ENCODE measurements around the gene YDJC. TPM values are rescaled to one million over a fixed set of nuclear protein-coding genes. Genes with fewer than 3 reads are reported as not detected.

Gene YDJC
- total and polyA plus RNA-seq, 2 donors from 2014 or later: 24.7 to 28.2 TPM

DNA sequence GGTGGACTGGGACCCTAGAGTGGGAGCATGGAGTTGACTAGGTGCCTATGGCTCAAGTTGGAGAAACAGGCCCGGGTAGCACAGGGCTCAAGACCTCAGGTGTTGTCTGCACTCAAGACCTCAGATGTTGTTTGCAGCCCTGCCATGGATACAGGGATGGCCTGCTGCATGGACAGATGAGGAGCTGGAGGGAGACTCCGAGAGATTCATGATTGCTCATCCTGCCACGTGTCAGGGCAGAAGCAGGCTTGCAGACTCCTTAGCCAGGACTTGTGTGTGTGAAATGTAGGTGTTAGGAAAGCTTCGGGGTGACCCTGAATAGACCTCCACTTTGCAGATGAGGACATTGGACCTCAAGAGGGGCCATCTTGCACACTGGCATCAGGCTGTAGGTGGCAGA lies 3.7 kb upstream of the YDJC start:
- DNase-seq: no peak
- no peak for FAIRE-seq
- Histone ChIP-seq H3K9me3 (ENCODE audit: control insufficient read depth in 2 of 3, insufficient read depth in 1 of 3, low read length in 3 of 3) (no peaks in the 10 kb centered on the region), H3K4me3 (ENCODE audit: low read length in 3 of 3) (no peak overlapping the region), H3K9ac (ENCODE audit: low read length in 3 of 3) (no peak overlapping the region), H3K27ac (ENCODE audit: low read depth in 2 of 2, low read length in 2 of 2) (no peak overlapping the region), H3K27me3 (ENCODE audit: control insufficient read depth, insufficient read depth, low read length) (no peaks in the 10 kb centered on the region), H3K4me1 (ENCODE audit: control insufficient read depth in 2 of 3, insufficient read depth in 2 of 3, low read depth in 1 of 3, low read length in 3 of 3) (peaks cover 0 to 5% (median 0%) of the 10 kb centered on the region in 3 donors), H3K36me3 (ENCODE audit: control insufficient read depth in 2 of 3, insufficient read depth in 3 of 3, low read length in 3 of 3) (no peaks in the 10 kb centered on the region)
- TF ChIP-seq CTCF (IDR thresholded peaks at IDR 0.05; ENCODE audit: borderline replicate concordance, extremely low read depth, insufficient read depth): no peak
- intact Hi-C loops (cut with DNase I): no loop called here

GRCh38 chr22:21632931-21633330 lies 3.1 kb upstream of the YDJC start:
- TF ChIP-seq CTCF (IDR thresholded peaks at IDR 0.05; ENCODE audit: borderline replicate concordance, extremely low read depth, insufficient read depth): no peak
- no peak overlapping the region for H3K9ac ChIP-seq (ENCODE audit: low read length in 3 of 3)
- intact Hi-C loops (cut with DNase I): no loop called here
- no peak overlapping the region for H3K27ac ChIP-seq (ENCODE audit: low read depth in 2 of 2, low read length in 2 of 2)
- FAIRE-seq (no peak), DNase-seq (peak in 1 of 5 donors; percentile 70)
- no peaks in the 10 kb centered on the region for H3K27me3 ChIP-seq (ENCODE audit: control insufficient read depth, insufficient read depth, low read length)
- H3K9me3 ChIP-seq (ENCODE audit: control insufficient read depth in 2 of 3, insufficient read depth in 1 of 3, low read length in 3 of 3): no peaks in the 10 kb centered on the region
- H3K36me3 ChIP-seq (ENCODE audit: control insufficient read depth in 2 of 3, insufficient read depth in 3 of 3, low read length in 3 of 3): peaks cover 0 to 5% (median 0%) of the 10 kb centered on the region in 3 donors
- H3K4me1 ChIP-seq (ENCODE audit: control insufficient read depth in 2 of 3, insufficient read depth in 2 of 3, low read depth in 1 of 3, low read length in 3 of 3): peaks cover 0 to 5% (median 3%) of the 10 kb centered on the region in 3 donors
- no peak overlapping the region for H3K4me3 ChIP-seq (ENCODE audit: low read length in 3 of 3)

DNA sequence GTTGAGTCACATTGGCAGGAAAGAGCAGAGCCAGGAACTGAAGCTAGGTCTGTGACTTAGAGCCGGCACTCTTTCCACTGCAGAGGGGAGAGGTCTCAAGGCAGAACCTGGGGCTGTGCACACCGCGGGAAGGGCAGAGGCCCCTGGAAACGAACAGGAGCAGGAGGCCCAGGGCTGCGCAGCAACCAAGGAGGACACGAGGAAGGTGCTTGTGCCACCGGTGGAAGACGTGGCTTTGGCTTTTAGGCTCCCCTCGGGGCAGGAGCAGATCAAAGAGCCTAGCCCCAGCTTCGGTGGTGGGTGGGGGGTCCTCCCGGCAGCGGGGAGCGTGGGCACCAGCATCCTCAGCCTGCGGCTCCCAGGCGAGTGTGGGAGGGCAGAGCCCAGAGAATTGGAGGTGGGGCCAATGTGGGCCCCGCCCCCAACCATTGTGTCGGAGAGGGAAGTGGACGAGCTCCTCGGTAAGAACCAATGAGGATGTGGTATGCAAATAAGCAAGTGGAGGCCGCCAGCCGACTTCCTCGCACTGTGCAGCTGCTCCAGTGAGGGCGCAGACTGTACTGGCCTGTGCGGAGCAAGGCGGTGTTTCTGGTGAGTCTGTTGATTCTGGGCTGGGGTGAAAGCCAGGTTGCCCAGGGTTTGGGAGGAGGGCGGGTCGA lies 2.5 kb upstream of the YDJC start, which contains the start of gene CCDC116:
Gene CCDC116 (plus strand): TSS at position 524 of the 659 bp plus-strand sequence. CDS start 422 bp downstream, outside the sequence.
- TF ChIP-seq CTCF (IDR thresholded peaks at IDR 0.05; ENCODE audit: borderline replicate concordance, extremely low read depth, insufficient read depth): no peak
- peak in 1 of 5 donors; percentile 79 for DNase-seq
- Histone ChIP-seq H3K4me1 (ENCODE audit: control insufficient read depth in 2 of 3, insufficient read depth in 2 of 3, low read depth in 1 of 3, low read length in 3 of 3) (peaks cover 0 to 5% (median 3%) of the 10 kb centered on the region in 3 donors), H3K9ac (ENCODE audit: low read length in 3 of 3) (no peak within 1 kb of the TSS), H3K27me3 (ENCODE audit: control insufficient read depth, insufficient read depth, low read length) (no peaks in the 10 kb centered on the region), H3K36me3 (ENCODE audit: control insufficient read depth in 2 of 3, insufficient read depth in 3 of 3, low read length in 3 of 3) (peaks cover 0 to 5% (median 0%) of the 10 kb centered on the region in 3 donors), H3K27ac (ENCODE audit: low read depth in 2 of 2, low read length in 2 of 2) (no peak within 1 kb of the TSS), H3K9me3 (ENCODE audit: control insufficient read depth in 2 of 3, insufficient read depth in 1 of 3, low read length in 3 of 3) (no peaks in the 10 kb centered on the region), H3K4me3 (ENCODE audit: low read length in 3 of 3) (no peak within 1 kb of the TSS)
- FAIRE-seq: no peak
- intact Hi-C loops (cut with DNase I): no loop called here
